HG03342 (cell line): ENCODE data around the gene FICD.
"Not testable (repeated sequence)": the region's sequence is repeated elsewhere in the genome, so short reads cannot be mapped to it uniquely, and the experiment has no call there.

ENCODE experiments used
- ATAC-seq: cut with Tn5 transposase; IDR thresholded peaks from one replicate; pipeline ENCODE4 v1.9.1; 2021; ENCODE audit warnings: mild to moderate bottlenecking, moderate library complexity; ENCODE audit not compliant: unreplicated experiment

FICD gene

GRCh38 chr12:108514973-108515814 lies at the start of gene FICD:
TSS of gene FICD (plus strand) at chr12:108515277. CDS start at chr12:108516973, 1,696 bp downstream.
- peak; percentile 82 for ATAC-seq

DNA sequence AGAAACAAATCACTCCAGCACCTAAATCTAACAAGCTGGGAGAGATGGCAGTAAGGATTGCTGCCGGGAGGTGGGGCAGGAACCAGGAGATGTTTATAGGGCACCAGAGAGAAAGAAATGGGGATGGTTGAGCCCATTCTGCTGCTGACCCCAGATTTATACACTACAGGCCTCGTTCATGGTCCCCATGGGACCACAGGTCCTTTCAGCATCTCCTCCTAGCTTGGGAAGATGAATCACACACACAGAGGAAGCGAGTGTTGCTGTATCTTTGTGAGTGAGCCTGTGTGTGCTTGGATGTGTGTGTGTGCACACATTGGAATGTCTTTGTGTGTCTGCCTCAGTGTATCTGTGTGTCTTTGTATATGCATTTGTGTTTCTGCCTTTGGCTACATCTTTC lies 49.7 kb upstream of the FICD start:
- ATAC-seq = no peak

- no peak for ATAC-seq
These were observed 46.7 kb upstream of the FICD start for GRCh38 chr12:108468196-108468968.

DNA sequence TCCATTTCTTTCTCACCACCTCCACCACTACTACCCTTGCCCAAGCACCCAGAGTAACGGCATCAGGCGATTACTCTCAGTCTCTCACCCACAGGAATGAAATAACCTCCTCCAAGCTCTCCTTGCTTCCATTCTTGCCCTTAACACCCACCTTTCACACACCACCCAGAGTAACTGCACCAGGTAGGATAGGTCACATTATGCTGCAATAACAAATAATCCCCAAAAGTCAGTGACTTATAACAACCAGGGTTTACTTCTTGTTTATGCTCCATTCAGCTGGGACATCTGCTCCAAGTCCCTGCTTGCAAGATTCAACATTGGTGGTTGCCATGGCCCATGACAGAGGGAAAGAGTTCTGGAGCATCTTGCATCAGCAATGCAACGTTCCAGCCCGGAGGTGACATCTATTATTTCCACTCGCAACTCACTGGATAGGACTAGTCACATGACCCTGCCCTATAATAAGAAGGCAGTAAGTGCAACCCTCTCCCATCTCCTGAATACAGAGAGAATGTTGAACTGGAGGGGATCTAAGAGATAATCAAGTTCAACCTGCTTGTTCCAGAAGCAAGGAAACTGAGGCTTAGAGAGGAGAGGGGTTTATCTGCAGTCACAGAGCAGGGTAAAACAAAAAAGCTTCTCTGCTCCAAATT lies 41.5 kb upstream of the FICD start:
- ATAC-seq = no peak

- ATAC-seq = no peak
These were observed 39.7 kb upstream of the FICD start for GRCh38 chr12:108475396-108475795.

DNA sequence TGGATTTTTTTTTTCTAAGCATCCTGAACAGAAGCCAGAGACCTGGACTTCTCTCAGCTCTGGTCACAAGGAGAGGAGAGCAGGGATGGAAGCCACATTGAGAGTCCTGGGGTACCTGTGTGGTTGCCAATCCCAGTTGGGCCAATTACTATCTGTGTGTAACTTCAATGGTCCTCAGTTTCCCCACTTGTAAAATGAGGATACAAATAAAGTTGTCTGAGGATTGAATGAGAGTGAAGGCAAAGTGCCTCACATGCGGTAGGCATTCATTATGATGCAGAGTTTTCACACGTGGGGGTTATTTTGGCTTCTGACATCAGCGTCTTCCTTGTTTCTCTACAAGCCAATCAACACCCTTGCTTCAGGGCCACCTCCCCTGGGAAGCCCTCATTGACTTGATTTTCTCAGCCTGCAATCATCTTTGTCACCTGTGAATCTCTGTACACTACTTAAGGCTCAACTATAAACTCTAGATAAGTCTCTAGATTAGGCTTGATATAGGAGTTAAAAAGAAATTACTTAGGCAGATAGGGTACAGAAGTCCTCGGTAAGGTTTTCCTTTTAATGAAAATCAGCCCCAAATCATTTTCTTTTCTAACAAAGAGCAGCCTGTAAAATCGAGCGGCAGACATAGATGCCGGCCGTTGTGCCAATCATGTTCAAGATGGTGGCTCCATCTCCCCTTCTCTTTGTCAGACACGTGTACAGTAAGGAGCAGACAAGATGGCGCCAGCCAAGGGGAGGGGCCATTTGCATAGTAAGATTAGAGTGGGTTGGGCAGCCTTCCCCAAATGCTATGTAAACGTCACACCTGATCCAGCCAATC lies 37.8 kb upstream of the FICD start:
- ATAC-seq = no peak

GRCh38 chr12:108477881-108478259 lies 37.2 kb upstream of the FICD start:
- no peak for ATAC-seq

DNA sequence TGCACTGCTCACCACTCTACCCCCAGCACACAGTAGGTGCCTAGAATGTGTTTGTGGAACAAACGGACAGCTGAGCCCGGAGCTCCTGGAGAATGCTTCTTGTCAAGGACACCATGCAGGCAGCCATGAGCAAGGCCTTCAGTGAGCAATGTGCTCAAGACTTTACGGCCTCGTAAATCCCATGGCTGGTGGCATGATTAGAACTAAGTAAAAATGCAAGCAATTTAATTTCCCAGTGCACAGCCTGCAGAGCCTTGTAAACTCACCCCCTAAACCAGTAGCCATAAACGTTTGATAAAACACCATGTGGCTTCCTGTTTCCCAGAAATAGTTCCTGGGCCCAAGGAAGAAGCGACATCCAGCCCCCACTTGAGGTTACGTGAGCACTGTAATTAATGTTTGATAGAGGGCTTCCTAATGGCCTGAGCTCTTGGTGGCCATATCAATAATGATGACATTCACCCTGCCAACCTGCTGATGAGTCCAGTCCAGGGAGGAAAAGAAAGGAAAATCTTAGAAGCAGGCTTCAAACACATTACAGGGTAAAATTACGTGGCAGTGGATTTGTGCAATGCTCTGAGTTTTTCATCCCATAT lies 36.4 kb upstream of the FICD start:
- no peak for ATAC-seq

DNA sequence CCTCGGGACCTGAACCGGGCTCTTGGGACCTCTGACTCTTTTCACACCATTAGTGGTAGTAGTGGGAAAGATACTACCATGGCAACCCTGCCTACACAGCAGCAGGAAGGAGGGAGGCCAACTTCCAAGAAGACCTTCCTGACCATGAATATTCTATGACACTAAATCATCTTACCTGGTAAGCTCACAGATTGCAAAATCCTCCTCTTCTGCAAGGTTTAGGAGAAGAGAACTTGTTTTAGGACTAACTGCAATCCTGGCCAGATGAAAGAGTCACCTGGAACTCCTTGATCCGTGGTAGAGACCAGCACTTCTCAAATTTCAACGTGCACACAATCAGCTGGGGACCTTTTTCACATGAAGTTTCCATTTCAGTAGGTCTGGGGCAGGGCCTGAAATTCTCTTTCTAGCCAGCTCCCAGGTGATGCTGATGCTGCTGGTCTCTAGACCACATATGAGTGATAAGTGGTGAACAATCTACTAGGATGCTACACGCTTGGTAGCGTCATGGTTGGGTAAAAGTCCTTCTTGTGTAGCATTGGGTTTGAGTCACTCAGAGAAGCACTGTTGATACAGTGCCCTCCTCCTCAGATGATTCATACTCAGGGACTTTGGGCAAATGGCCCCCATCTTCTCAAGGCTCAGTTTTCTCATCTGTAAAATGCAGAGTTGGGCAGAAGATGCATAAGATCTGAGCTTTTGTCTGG lies 35.6 kb upstream of the FICD start:
- no peak for ATAC-seq

DNA sequence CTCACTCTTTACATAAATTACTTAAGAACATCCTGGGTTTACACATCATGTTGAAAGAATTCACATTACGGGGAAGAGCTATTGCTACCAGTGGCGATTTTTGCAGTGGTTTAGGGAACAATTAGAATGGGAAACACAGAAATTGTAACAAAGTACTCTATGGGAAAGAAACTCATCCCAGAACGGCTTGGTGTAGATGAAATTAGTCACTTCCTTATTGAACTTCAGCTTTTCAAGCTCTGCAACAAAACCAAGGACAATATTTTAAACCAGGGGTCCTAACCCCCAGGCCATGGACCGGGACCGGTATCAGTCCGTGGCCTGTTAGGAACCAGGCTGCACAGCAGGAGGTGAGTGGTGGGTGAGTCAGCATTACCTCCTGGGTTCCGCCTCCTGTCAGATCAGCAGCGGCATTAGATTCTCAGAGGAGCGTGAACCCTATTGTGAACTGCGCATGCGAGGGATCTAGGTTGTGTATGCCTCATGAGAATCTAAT lies 32.3 kb upstream of the FICD start:
- no peak for ATAC-seq

DNA sequence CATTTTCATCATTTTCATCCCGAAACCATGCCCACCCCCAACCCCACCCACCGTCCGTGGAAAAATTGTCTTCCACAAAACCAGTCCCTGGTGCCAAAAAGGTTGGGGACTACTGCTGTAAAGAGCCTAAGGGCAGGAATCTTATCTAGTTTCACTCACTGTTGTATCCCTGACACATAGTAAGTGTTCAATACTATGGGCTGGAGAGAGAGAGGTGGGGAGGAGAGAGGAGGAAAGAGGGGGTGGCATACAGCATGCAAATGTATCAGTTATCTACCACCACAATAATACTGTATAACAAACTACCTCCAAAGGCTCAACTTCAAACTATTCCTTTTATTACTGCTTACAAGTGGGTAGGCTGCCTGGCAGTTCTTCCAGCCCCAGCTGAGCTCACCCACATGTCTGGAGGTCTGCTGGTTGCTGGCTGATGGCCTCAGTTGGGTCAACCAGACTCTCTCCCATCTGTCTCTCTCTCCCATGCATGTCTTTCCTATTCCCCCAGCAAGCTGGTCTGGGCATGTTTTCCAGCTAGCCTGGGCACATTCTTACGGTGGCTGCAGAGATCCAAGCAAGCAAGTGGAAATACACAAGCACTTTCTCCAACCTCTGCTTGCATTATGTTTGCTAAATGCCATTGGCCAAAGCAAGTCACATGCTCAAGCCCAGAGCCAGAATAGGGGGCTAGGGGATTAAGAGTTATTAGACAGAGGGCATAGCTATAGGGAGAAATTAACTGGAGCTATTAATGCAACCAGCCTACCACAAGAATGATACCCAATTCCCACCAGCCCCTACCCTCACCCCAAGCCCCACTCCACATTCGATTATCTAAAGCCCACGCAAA lies 31.6 kb upstream of the FICD start:
- ATAC-seq = no peak

DNA sequence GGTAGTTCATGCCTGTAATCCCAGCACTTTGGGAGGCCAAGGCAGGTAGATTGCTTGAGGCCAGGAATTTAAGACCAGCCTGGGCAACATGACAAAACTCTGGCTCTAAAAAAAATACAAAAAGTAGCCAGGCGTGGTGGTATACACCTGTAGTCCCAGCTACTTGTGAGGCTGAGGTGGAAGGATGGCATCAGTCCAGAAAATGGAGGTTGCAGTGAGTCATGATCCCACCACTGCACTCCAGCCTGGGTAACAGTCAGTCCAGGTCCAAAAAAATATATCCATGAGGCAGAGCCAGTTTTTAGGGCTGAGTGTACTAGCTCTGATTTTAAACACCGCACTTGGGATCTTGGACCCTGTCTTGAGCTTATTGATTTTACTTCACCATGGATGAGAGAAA lies 30.6 kb upstream of the FICD start:
- no peak for ATAC-seq

GRCh38 chr12:108484845-108485244 lies 30.2 kb upstream of the FICD start:
- ATAC-seq = no peak

GRCh38 chr12:108485371-108485770 lies 29.7 kb upstream of the FICD start:
- ATAC-seq = not testable (repeated sequence)

DNA sequence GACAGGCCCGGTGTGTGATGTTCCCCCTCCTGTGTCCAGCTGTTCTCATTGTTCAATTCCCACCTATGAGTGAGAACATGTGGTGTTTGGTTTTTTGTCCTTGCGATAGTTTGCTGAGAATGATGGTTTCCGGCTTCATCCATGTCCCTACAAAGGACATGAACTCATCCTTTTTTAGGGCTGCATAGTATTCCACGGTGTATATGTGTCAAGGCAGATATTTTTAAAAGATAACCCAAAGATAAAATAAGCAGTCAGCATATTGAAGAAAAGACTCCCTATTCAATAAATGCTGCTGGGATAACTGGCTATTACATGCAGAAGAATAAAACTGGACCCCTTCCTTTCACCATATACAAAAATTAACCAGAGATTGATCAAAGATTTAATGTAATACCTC lies 28.0 kb upstream of the FICD start:
- ATAC-seq = not testable (repeated sequence)

DNA sequence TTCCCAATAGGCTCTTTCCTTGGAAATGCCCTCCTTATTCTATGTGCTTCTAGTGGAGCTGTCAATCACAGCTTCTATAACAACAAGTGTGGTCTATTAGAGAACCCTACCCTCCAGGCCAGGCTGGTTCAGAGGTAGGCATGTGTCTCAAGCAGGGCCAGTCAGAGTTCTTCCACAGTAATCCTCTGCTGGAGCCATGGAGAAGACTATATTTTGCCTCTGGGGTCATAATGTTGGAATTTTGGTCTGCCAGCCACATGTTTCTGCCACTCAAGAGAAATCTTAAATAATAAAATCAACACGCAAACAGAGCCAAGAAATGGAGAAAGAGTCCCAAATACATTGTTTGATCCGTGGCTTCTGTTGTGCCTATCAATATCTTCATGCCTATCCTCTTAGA lies 23.8 kb upstream of the FICD start:
- ATAC-seq = no peak

DNA sequence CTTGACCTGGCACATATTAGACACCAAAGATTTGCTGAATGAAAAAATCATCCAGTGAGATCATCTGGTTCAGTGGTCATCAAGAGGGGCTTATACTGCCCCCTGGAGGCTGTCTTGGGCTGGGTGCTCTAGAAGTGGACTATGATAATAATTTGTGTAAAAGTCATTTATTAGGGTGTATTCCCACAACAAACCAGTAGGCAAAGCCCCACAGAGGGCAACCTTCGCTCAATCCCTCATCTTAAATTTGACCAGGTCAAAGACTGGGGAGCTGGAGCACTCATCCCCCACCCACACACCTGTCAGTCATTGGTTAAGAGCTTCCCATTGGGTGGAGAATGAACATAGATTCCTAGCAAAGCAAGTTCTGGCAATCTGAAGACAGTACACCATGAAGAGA lies 20.0 kb upstream of the FICD start:
- no peak for ATAC-seq

- no peak for ATAC-seq
These were observed 19.1 kb upstream of the FICD start for GRCh38 chr12:108495823-108496579.
